Panc1 (cell line): ENCODE measurements around the gene C1orf210. TPM values are rescaled to one million over a fixed set of nuclear protein-coding genes. Genes with fewer than 3 reads are reported as not detected.

ENCODE experiments used
- ATAC-seq: fragments of 200-7000 bp; cut with Tn5 transposase; 2 replicates; pipeline ENCODE4 v1.9.1; 2020; ENCODE audit warnings: mild to moderate bottlenecking, moderate library complexity
- BruUV-seq: library from RNA; stranded (reverse); fragments of 400-500 nt; replicated peaks from 2 replicates; lab custom pipeline; 2021; lab: Mats Ljungman, UMichigan
- CTCF ChIA-PET: fragments of 300-600 bp; sonication (Branson Sonifier 250); formaldehyde crosslinking; loops from one replicate; lab custom pipeline; 2022; ENCODE audit warnings: antibody characterized with exemption; lab: Charles Lee
- POLR2A ChIA-PET: fragments of 300-600 bp; sonication (Branson Sonifier 250); formaldehyde crosslinking; loops from one replicate; lab custom pipeline; 2022; ENCODE audit warnings: antibody characterized with exemption; lab: Charles Lee
- DNase-seq: peaks from one replicate; pipeline ENCODE4 v3.0.0-alpha.2; 2010; ENCODE audit warnings: low read depth, low spot score
- H3K27ac ChIP-seq: 2 replicates; pipeline ENCODE4 v1.5.1; 2011; ENCODE audit warnings: mild to moderate bottlenecking, low read length, inconsistent platforms
- H3K27me3 ChIP-seq: fragments of 200-500 bp; sonication (Bioruptor generic); 2 replicates; pipeline ENCODE4 v1.6.0; 2014; ENCODE audit warnings: low read length, inconsistent platforms; ENCODE audit not compliant: control insufficient read depth, insufficient read depth
- H3K36me3 ChIP-seq: fragments of 200-500 bp; sonication (Bioruptor generic); 2 replicates; pipeline ENCODE4 v1.5.1; 2014; ENCODE audit warnings: inconsistent platforms, mild to moderate bottlenecking, low read length, moderate library complexity; ENCODE audit not compliant: control insufficient read depth, insufficient read depth
- H3K4me1 ChIP-seq: 2 replicates; pipeline ENCODE4 v1.5.1; 2011; ENCODE audit warnings: inconsistent platforms, mild to moderate bottlenecking, low read length, moderate library complexity; ENCODE audit not compliant: control insufficient read depth, insufficient read depth
- H3K4me3 ChIP-seq, 2 experiments: 2 replicates each; pipeline ENCODE4 v1.5.1; 2011 to 2012; ENCODE audit warnings: low read depth in 2 of 2, low read length in 2 of 2, mild to moderate bottlenecking in 2 of 2, inconsistent platforms in 1 of 2, moderate library complexity in 1 of 2
- H3K9me3 ChIP-seq: fragments of 200-500 bp; sonication (Bioruptor generic); 2 replicates; pipeline ENCODE4 v1.5.1; 2014; ENCODE audit warnings: low read depth, mild to moderate bottlenecking, inconsistent platforms, low read length, moderate library complexity; ENCODE audit not compliant: control insufficient read depth, insufficient read depth
- POLR2AphosphoS5 ChIP-seq: IDR thresholded peaks from 2 replicates; pipeline ENCODE4 v1.6.1; 2012; ENCODE audit warnings: mild to moderate bottlenecking, low read depth, low read length, moderate library complexity
- SIN3A ChIP-seq: IDR thresholded peaks from 2 replicates; pipeline ENCODE4 v1.6.1; 2012; ENCODE audit warnings: low read depth, mild to moderate bottlenecking, low read length, moderate library complexity, borderline replicate concordance; ENCODE audit not compliant: insufficient read depth
- TCF7L2 ChIP-seq: IDR thresholded peaks from 2 replicates; pipeline ENCODE4 v1.6.1; 2011; ENCODE audit warnings: mild to moderate bottlenecking, low read depth, low read length, inconsistent platforms
- in situ Hi-C: cut with HindIII; loops from 2 replicates; pipeline ENCODE4 v1.10.0; 2016; ENCODE audit warnings: low sequenced_read_pairs, low pct_unique_long_range_greater_than_20kb
- intact Hi-C: fragments of 100-400 bp; cut with micrococcal nuclease; formaldehyde crosslinking; loops from one replicate; pipeline ENCODE4 v1.10.0; 2022; ENCODE audit not compliant: unreplicated experiment
- total RNA-seq: library from RNA; stranded (reverse); gene quantifications from one replicate; pipeline ENCODE4 v1.2.1, GENCODE V29; 2021; ENCODE audit not compliant: unreplicated experiment
- TF ChIP-seq, protein P1 (sequence below), 2 experiments: IDR thresholded peaks; 2 replicates each; pipeline ENCODE4 v1.6.1; 2011 to 2012; ENCODE audit warnings: low read depth in 2 of 2, control low read depth in 1 of 2, low read length in 1 of 2, mild to moderate bottlenecking in 1 of 2, moderate library complexity in 1 of 2; ENCODE audit not compliant: insufficient read depth in 1 of 2
- TF ChIP-seq, protein P2 (sequence below): fragments of 450-650 bp; IDR thresholded peaks from 2 replicates; pipeline ENCODE4 v1.5.1; 2017; ENCODE audit warnings: mild to moderate bottlenecking

Gene C1orf210
- total RNA-seq, 1 experiment from 2014 or later: not detected

DNA sequence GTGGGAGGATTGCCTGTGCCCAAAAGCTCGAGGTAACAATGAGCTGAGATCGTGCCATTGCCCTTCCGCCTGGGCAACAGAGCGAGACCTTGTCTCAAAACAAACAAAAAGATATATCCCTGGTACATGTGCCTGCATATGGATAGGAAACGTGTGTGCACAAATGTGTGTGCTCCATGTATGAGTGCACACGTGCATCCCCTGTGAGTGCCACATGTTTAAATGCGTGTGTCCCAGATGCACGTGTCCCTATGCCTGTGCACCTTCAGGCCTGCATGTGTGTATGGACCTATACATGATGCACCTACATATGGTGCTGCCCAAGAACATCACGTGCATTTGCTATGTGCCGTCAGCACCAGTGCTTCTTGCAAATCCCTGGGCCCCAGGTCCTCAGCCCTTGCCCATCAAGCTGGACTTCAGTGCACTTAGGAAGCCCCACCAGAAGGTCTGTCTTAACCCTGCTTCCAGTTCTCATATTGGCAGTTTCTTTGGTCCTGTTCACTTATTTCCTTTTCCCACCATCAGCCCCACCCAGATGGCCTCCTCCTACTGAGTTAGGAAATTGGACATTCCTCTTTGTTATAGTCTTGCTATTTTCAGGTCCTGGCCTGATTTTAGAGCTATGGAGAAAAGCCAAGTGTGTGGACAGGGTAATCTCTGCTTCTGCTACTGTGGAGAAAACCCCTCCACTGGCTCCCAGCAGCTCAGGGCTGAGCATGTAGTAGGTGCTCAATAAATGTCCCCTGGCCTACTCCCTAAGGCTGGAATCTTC lies 30.8 kb upstream of the C1orf210 start:
- no peaks in the 10 kb centered on the region for H3K36me3 ChIP-seq
- ATAC-seq (no peak), DNase-seq (no peak)
- in situ Hi-C loops: no loop called here
- TF ChIP-seq, protein P1, sequence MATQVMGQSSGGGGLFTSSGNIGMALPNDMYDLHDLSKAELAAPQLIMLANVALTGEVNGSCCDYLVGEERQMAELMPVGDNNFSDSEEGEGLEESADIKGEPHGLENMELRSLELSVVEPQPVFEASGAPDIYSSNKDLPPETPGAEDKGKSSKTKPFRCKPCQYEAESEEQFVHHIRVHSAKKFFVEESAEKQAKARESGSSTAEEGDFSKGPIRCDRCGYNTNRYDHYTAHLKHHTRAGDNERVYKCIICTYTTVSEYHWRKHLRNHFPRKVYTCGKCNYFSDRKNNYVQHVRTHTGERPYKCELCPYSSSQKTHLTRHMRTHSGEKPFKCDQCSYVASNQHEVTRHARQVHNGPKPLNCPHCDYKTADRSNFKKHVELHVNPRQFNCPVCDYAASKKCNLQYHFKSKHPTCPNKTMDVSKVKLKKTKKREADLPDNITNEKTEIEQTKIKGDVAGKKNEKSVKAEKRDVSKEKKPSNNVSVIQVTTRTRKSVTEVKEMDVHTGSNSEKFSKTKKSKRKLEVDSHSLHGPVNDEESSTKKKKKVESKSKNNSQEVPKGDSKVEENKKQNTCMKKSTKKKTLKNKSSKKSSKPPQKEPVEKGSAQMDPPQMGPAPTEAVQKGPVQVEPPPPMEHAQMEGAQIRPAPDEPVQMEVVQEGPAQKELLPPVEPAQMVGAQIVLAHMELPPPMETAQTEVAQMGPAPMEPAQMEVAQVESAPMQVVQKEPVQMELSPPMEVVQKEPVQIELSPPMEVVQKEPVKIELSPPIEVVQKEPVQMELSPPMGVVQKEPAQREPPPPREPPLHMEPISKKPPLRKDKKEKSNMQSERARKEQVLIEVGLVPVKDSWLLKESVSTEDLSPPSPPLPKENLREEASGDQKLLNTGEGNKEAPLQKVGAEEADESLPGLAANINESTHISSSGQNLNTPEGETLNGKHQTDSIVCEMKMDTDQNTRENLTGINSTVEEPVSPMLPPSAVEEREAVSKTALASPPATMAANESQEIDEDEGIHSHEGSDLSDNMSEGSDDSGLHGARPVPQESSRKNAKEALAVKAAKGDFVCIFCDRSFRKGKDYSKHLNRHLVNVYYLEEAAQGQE (IDR thresholded peaks at IDR 0.05; ENCODE audit: insufficient read depth in 1 of 2, low read depth in 2 of 2, low read length in 1 of 2): no peak
- TF ChIP-seq SIN3A (no peak), POLR2AphosphoS5 (no peak), TCF7L2 (no peak)
- TF ChIP-seq, protein P2, sequence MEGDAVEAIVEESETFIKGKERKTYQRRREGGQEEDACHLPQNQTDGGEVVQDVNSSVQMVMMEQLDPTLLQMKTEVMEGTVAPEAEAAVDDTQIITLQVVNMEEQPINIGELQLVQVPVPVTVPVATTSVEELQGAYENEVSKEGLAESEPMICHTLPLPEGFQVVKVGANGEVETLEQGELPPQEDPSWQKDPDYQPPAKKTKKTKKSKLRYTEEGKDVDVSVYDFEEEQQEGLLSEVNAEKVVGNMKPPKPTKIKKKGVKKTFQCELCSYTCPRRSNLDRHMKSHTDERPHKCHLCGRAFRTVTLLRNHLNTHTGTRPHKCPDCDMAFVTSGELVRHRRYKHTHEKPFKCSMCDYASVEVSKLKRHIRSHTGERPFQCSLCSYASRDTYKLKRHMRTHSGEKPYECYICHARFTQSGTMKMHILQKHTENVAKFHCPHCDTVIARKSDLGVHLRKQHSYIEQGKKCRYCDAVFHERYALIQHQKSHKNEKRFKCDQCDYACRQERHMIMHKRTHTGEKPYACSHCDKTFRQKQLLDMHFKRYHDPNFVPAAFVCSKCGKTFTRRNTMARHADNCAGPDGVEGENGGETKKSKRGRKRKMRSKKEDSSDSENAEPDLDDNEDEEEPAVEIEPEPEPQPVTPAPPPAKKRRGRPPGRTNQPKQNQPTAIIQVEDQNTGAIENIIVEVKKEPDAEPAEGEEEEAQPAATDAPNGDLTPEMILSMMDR: no peak
- intact Hi-C loops: no loop called here
- BruUV-seq: no TSS peak
- no peaks in the 10 kb centered on the region for H3K4me1 ChIP-seq
- CTCF ChIA-PET: no interaction called here
- POLR2A ChIA-PET: no interaction called here
- no peaks in the 10 kb centered on the region for H3K27me3 ChIP-seq
- H3K9me3 ChIP-seq: no peaks in the 10 kb centered on the region
- no peak overlapping the region for H3K27ac ChIP-seq
- no peak overlapping the region for H3K4me3 ChIP-seq

DNA sequence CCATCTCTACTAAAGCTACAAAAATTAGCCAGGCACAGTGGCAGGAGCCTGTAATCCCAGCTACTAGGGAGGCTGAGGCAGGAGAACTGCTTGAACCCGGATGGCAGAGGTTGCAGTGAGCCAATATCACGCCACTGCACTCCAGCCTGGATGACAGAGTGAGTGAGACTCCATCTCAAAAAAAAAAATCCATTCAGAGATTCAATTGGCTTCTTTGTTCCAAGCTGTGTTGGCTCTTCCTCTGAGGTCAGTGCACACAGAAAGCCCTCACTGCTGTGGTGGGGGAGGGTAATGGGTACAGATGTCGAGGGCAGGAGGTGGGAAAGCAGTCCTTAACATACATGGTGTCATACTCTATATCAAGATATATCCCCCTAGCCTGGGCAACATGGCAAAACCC lies 30.1 kb upstream of the C1orf210 start:
- in situ Hi-C loops: no loop called here
- no peak overlapping the region for H3K27ac ChIP-seq
- BruUV-seq: no TSS peak
- no peak for ATAC-seq
- H3K9me3 ChIP-seq: no peaks in the 10 kb centered on the region
- ChIA-PET POLR2A (no interaction called here), CTCF (no interaction called here)
- no peaks in the 10 kb centered on the region for H3K4me1 ChIP-seq
- no peak for TF ChIP-seq SIN3A
- TF ChIP-seq POLR2AphosphoS5: no peak
- TF ChIP-seq, protein P1 (IDR thresholded peaks at IDR 0.05; ENCODE audit: insufficient read depth in 1 of 2, low read depth in 2 of 2, low read length in 1 of 2): no peak
- TF ChIP-seq, protein P2: no peak
- TF ChIP-seq TCF7L2: no peak
- intact Hi-C loops: no loop called here
- no peaks in the 10 kb centered on the region for H3K27me3 ChIP-seq
- no peaks in the 10 kb centered on the region for H3K36me3 ChIP-seq
- no peak overlapping the region for H3K4me3 ChIP-seq
- DNase-seq: no peak
